HCT116 (cell line): Measurements from ENCODE around the gene IFI16.

ENCODE experiments used
- EGR1 ChIP-seq: IDR thresholded peaks from 2 replicates; pipeline ENCODE4 v1.6.1; 2012; ENCODE audit warnings: low read depth
- EZH2 ChIP-seq: fragments of 200-600 bp; sonication (generic); IDR thresholded peaks from 2 replicates; pipeline ENCODE4 v1.6.1; 2017; ENCODE audit warnings: antibody characterized with exemption, mixed run types
- EZH2phosphoT487 ChIP-seq: fragments of 200-600 bp; IDR thresholded peaks from 2 replicates; pipeline ENCODE4 v1.6.1; 2018; ENCODE audit warnings: antibody characterized with exemption, borderline replicate concordance
- FOSL1 ChIP-seq: IDR thresholded peaks from 2 replicates; pipeline ENCODE4 v1.6.1; 2012; ENCODE audit warnings: low read depth
- POLR2A ChIP-seq: IDR thresholded peaks from 2 replicates; pipeline ENCODE4 v1.7.0; 2011; ENCODE audit warnings: borderline replicate concordance; ENCODE audit not compliant: insufficient read depth, insufficient read length; ENCODE audit errors: extremely low read depth
- POLR2AphosphoS5 ChIP-seq: IDR thresholded peaks from 2 replicates; pipeline ENCODE4 v1.6.1; 2011; ENCODE audit warnings: mild to moderate bottlenecking, low read depth, low read length, moderate library complexity
- RAD21 ChIP-seq: IDR thresholded peaks from 2 replicates; pipeline ENCODE4 v1.6.1; 2012; ENCODE audit warnings: low read depth, mild to moderate bottlenecking
- SP1 ChIP-seq: IDR thresholded peaks from 2 replicates; pipeline ENCODE4 v1.6.1; 2012; ENCODE audit warnings: low read depth
- ZNF274 ChIP-seq: fragments of 200-500 bp; sonication (Bioruptor generic); IDR thresholded peaks from 2 replicates; pipeline ENCODE4 v1.6.1; 2014; ENCODE audit warnings: mild to moderate bottlenecking, low read depth, low read length, inconsistent platforms
- TF ChIP-seq, protein P1 (sequence below), 3 experiments: fragments of 200-600 bp in 1 of 3; sonication (generic) in 1 of 3; IDR thresholded peaks in 2 of 3; conservative IDR thresholded peaks in 1 of 3; 2 replicates each; pipeline ENCODE4 v1.5.1; 2012 to 2017; ENCODE audit warnings: low read depth in 2 of 3, low read length in 2 of 3, antibody characterized with exemption in 1 of 3, borderline replicate concordance in 1 of 3, control low read depth in 1 of 3, mild to moderate bottlenecking in 1 of 3, mixed read lengths in 1 of 3, mixed run types in 1 of 3, moderate library complexity in 1 of 3; ENCODE audit not compliant: insufficient read depth in 1 of 3
- TF ChIP-seq, protein P2 (sequence below): IDR thresholded peaks from 2 replicates; pipeline ENCODE4 v1.6.1; 2011; ENCODE audit warnings: mild to moderate bottlenecking, low read length, moderate library complexity; ENCODE audit not compliant: insufficient replicate concordance; ENCODE audit errors: extremely low read depth

- TF ChIP-seq, protein P1, sequence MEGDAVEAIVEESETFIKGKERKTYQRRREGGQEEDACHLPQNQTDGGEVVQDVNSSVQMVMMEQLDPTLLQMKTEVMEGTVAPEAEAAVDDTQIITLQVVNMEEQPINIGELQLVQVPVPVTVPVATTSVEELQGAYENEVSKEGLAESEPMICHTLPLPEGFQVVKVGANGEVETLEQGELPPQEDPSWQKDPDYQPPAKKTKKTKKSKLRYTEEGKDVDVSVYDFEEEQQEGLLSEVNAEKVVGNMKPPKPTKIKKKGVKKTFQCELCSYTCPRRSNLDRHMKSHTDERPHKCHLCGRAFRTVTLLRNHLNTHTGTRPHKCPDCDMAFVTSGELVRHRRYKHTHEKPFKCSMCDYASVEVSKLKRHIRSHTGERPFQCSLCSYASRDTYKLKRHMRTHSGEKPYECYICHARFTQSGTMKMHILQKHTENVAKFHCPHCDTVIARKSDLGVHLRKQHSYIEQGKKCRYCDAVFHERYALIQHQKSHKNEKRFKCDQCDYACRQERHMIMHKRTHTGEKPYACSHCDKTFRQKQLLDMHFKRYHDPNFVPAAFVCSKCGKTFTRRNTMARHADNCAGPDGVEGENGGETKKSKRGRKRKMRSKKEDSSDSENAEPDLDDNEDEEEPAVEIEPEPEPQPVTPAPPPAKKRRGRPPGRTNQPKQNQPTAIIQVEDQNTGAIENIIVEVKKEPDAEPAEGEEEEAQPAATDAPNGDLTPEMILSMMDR (IDR thresholded peaks at IDR 0.05 in 2 of 3, conservative IDR thresholded peaks at IDR 0.05 in 1 of 3; ENCODE audit: borderline replicate concordance in 1 of 3, insufficient read depth in 1 of 3, low read depth in 2 of 3, low read length in 2 of 3): no peak
- TF ChIP-seq RAD21 (no peak), POLR2A (no peak), EZH2 (no peak), POLR2AphosphoS5 (no peak), EZH2phosphoT487 (no peak), EGR1 (no peak), SP1 (no peak), FOSL1 (no peak), ZNF274 (no peak)
- TF ChIP-seq, protein P2, sequence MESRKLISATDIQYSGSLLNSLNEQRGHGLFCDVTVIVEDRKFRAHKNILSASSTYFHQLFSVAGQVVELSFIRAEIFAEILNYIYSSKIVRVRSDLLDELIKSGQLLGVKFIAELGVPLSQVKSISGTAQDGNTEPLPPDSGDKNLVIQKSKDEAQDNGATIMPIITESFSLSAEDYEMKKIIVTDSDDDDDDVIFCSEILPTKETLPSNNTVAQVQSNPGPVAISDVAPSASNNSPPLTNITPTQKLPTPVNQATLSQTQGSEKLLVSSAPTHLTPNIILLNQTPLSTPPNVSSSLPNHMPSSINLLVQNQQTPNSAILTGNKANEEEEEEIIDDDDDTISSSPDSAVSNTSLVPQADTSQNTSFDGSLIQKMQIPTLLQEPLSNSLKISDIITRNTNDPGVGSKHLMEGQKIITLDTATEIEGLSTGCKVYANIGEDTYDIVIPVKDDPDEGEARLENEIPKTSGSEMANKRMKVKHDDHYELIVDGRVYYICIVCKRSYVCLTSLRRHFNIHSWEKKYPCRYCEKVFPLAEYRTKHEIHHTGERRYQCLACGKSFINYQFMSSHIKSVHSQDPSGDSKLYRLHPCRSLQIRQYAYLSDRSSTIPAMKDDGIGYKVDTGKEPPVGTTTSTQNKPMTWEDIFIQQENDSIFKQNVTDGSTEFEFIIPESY: no peak
Observed at GRCh38 chr1:159077120-159077961, 67.6 kb downstream of the IFI16 start.
